HepG2 (cell line): ENCODE results near the gene SLC16A6. TPM values are rescaled to one million over a fixed set of nuclear protein-coding genes. Genes with fewer than 3 reads are reported as not detected.
A peak's percentile ranks its signal among the peaks of the same experiment; 100 is the strongest.

Experiments used
- ATM ChIP-seq: fragments of 450-650 bp; IDR thresholded peaks from 2 replicates; pipeline ENCODE4 v1.7.1; 2017; ENCODE audit warnings: mild to moderate bottlenecking, borderline replicate concordance
- BRCA1 ChIP-seq: sonication (generic); formaldehyde crosslinking; IDR thresholded peaks from 2 replicates; pipeline ENCODE4 v1.4.0; 2020; ENCODE audit warnings: missing genetic modification reagents
- KDM6A ChIP-seq: IDR thresholded peaks from 2 replicates; pipeline ENCODE4 v1.6.1; 2016; ENCODE audit warnings: low read depth
- KMT2A ChIP-seq: sonication (generic); formaldehyde crosslinking; IDR thresholded peaks from 2 replicates; pipeline ENCODE4 v1.4.0; 2020; ENCODE audit warnings: missing genetic modification reagents
- MED1 ChIP-seq: sonication (generic); formaldehyde crosslinking; IDR thresholded peaks from 2 replicates; pipeline ENCODE4 v1.4.0; 2020; ENCODE audit warnings: missing genetic modification reagents
- MXI1 ChIP-seq: IDR thresholded peaks from 3 replicates; pipeline ENCODE4 v1.6.1; 2012; ENCODE audit warnings: low read depth, low read length, inconsistent platforms, borderline replicate concordance
- NCOA1 ChIP-seq: sonication (generic); formaldehyde crosslinking; IDR thresholded peaks from 2 replicates; pipeline ENCODE4 v1.9.0; 2021; ENCODE audit warnings: missing genetic modification reagents
- RBM22 ChIP-seq: fragments of 200-400 bp; formaldehyde crosslinking; optimal IDR thresholded peaks from 2 replicates; pipeline ENCODE3; 2017; ENCODE audit warnings: mild to moderate bottlenecking, low read length, moderate library complexity
- SAP130 ChIP-seq: IDR thresholded peaks from 2 replicates; pipeline ENCODE4 v1.6.1; 2016; ENCODE audit warnings: low read depth
- TARDBP ChIP-seq: sonication (generic); formaldehyde crosslinking; IDR thresholded peaks from 2 replicates; pipeline ENCODE4 v1.8.0; 2022; ENCODE audit warnings: mild to moderate bottlenecking, missing genetic modification reagents
- ZBTB3 ChIP-seq: sonication (generic); formaldehyde crosslinking; IDR thresholded peaks from 2 replicates; pipeline ENCODE4 v1.4.0; 2020; ENCODE audit warnings: low read depth, mild to moderate bottlenecking, moderate library complexity, missing genetic modification reagents, borderline replicate concordance
- ZBTB34 ChIP-seq: sonication (generic); formaldehyde crosslinking; IDR thresholded peaks from 2 replicates; pipeline ENCODE4 v1.8.0; 2022; ENCODE audit warnings: mild to moderate bottlenecking, missing genetic modification reagents
- ZBTB7A ChIP-seq: sonication (generic); formaldehyde crosslinking; IDR thresholded peaks from 2 replicates; pipeline ENCODE4 v1.8.0; 2022; ENCODE audit warnings: mild to moderate bottlenecking, missing genetic modification reagents
- ZNF296 ChIP-seq: sonication (generic); formaldehyde crosslinking; conservative IDR thresholded peaks from 2 replicates; pipeline ENCODE4 v1.5.0; 2020; ENCODE audit warnings: mild to moderate bottlenecking, missing genetic modification reagents
- ZNF3 ChIP-seq: IDR thresholded peaks from 2 replicates; pipeline ENCODE4 v1.7.0; 2017; ENCODE audit warnings: inconsistent platforms
- ZNF574 ChIP-seq: sonication (generic); formaldehyde crosslinking; IDR thresholded peaks from 2 replicates; pipeline ENCODE4 v1.4.0; 2020; ENCODE audit warnings: missing genetic modification reagents
- ZNF609 ChIP-seq: sonication (generic); formaldehyde crosslinking; IDR thresholded peaks from 2 replicates; pipeline ENCODE4 v1.4.0; 2020; ENCODE audit warnings: mild to moderate bottlenecking, missing genetic modification reagents, borderline replicate concordance
- ZNF614 ChIP-seq: IDR thresholded peaks from 2 replicates; pipeline ENCODE4 v1.6.1; 2018; ENCODE audit warnings: missing biosample characterization, missing genetic modification reagents, inconsistent platforms, borderline replicate concordance
- ZNF672 ChIP-seq: sonication (generic); formaldehyde crosslinking; IDR thresholded peaks from 2 replicates; pipeline ENCODE4 v1.8.1; 2022; ENCODE audit warnings: missing genetic modification reagents
- ZNF782 ChIP-seq: sonication (generic); formaldehyde crosslinking; IDR thresholded peaks from 2 replicates; pipeline ENCODE4 v1.4.0; 2020; ENCODE audit warnings: missing genetic modification reagents, mild to moderate bottlenecking, borderline replicate concordance
- ZSCAN21 ChIP-seq: sonication (generic); formaldehyde crosslinking; IDR thresholded peaks from 2 replicates; pipeline ENCODE4 v1.8.0; 2022; ENCODE audit warnings: mild to moderate bottlenecking, missing genetic modification reagents, moderate library complexity, borderline replicate concordance
- ZSCAN25 ChIP-seq: sonication (generic); formaldehyde crosslinking; IDR thresholded peaks from 2 replicates; pipeline ENCODE4 v1.8.0; 2022; ENCODE audit warnings: mild to moderate bottlenecking, missing genetic modification reagents
- polyA plus RNA-seq, 8 experiments: library from polyadenylated mRNA; depleted of rRNA in 3 of 8; stranded (reverse) in 7 of 8; unstranded in 1 of 8; fragments of >200 nt; fragmentation: Illumina TruSeq in 4 of 8; extraction: Trizol in 4 of 8; gene quantifications; 2 replicates each; pipeline versions ENCODE4 v1.2.1 to v1.2.3, GENCODE V29; 2011 to 2016; ENCODE audit warnings: low read depth in 4 of 8, missing spikeins in 1 of 8, mixed read lengths in 1 of 8; ENCODE audit not compliant: insufficient read depth in 1 of 8
- total RNA-seq, 5 experiments: library from RNA; depleted of rRNA; stranded (reverse); fragments of >200 nt; fragmentation: Illumina TruSeq; extraction: Trizol; gene quantifications; 2 replicates each; pipeline ENCODE4 v1.2.3, GENCODE V29; 2016; ENCODE audit warnings: low read depth in 1 of 5

SLC16A6 gene
- total and polyA plus RNA-seq, 2 of the 13 experiments (the other 11 are each of a cell fraction or from before 2014, with no cell fraction given), result 1.1 to 44.7 TPM

- TF ChIP-seq ATM, result no peak
- TF ChIP-seq ZBTB3 (CRISPR knock-in tag), result 0 out of 2 replicates have a peak, but pooled peaks have one; percentile 29
- TF ChIP-seq ZNF574 (CRISPR knock-in tag), result peak; percentile 82
- peak; percentile 80; the same call in 1 of the 2 replicates for TF ChIP-seq ZSCAN21 (CRISPR knock-in tag)
- TF ChIP-seq ZNF672 (CRISPR knock-in tag), result no peak
- peak; percentile 96 for TF ChIP-seq SAP130
- peak; percentile 67; the same call in 1 of the 2 replicates for TF ChIP-seq BRCA1 (CRISPR knock-in tag)
- peak; percentile 84 for TF ChIP-seq ZSCAN25
- TF ChIP-seq ZNF296 (CRISPR knock-in tag), result 0 out of 2 replicates have a peak, but pooled peaks have one; percentile 56
- peak; percentile 68; the same call in 1 of the 2 replicates for TF ChIP-seq ZBTB34 (CRISPR knock-in tag)
- no peak for TF ChIP-seq RBM22
- TF ChIP-seq KMT2A (CRISPR knock-in tag), result peak; percentile 76
- no peak for TF ChIP-seq ZNF3 (CRISPR knock-in tag)
- peak; percentile 89 for TF ChIP-seq NCOA1 (CRISPR knock-in tag)
- TF ChIP-seq MXI1, result peak; percentile 96; the same call in 2 of the 3 replicates
- peak; percentile 28; the same call in 1 of the 2 replicates for TF ChIP-seq ZNF782 (CRISPR knock-in tag)
- TF ChIP-seq ZBTB7A (CRISPR knock-in tag), result 0 out of 2 replicates have a peak, but pooled peaks have one; percentile 70
- no peak for TF ChIP-seq ZNF609 (CRISPR knock-in tag)
- peak; percentile 68 for TF ChIP-seq MED1 (CRISPR knock-in tag)
- TF ChIP-seq ZNF614 (CRISPR knock-in tag), result peak; percentile 72
- TF ChIP-seq KDM6A (CRISPR knock-in tag), result no peak
- peak; percentile 78 for TF ChIP-seq TARDBP (CRISPR knock-in tag)
These were observed 43.3 kb downstream of the SLC16A6 start, which contains the start of gene AMZ2 (continued) for GRCh38 chr17:68247445-68248198.
